Hematopoietic multipotent progenitor cell (in vitro differentiated cells): ENCODE results near the gene KNDC1. TPM values are rescaled to one million over a fixed set of nuclear protein-coding genes. Genes with fewer than 3 reads are reported as not detected.

Experiments
- DNase-seq, 3 donors: peaks; one replicate each; pipeline ENCODE4 v3.0.0-alpha.2; 2011 to 2015; ENCODE audit warnings: low read depth in 2 of 3, low spot score in 2 of 3
- total RNA-seq: library from RNA; depleted of rRNA; stranded (reverse); fragments of >200 nt; gene quantifications from one replicate; pipeline ENCODE4 v1.2.3, GENCODE V29; 2012

KNDC1 gene
- total RNA-seq, 1 donor: under 0.01 TPM

GRCh38 chr10:133202778-133203651, 43.0 kb downstream of the KNDC1 start:
- no peak for DNase-seq

- DNase-seq: no peak
Measured at GRCh38 chr10:133203652-133204195, 43.7 kb downstream of the KNDC1 start.

- DNase-seq: no peak
Measured at GRCh38 chr10:133204226-133205015, 44.4 kb downstream of the KNDC1 start.

- DNase-seq: no peak
Measured at GRCh38 chr10:133205146-133205545, 45.1 kb downstream of the KNDC1 start.

- DNase-seq: no peak
Measured at GRCh38 chr10:133206356-133207040, 46.5 kb downstream of the KNDC1 start.

- DNase-seq: no peak
Measured at GRCh38 chr10:133207041-133207600, 47.1 kb downstream of the KNDC1 start.

- DNase-seq: no peak
Measured at GRCh38 chr10:133207627-133208026, 47.6 kb downstream of the KNDC1 start.

GRCh38 chr10:133208466-133208865, 48.4 kb downstream of the KNDC1 start:
- no peak for DNase-seq

- no peak for DNase-seq
Measured at GRCh38 chr10:133209117-133209516, 49.1 kb downstream of the KNDC1 start.

- no peak for DNase-seq
Measured at GRCh38 chr10:133209641-133210040, 49.6 kb downstream of the KNDC1 start.

GRCh38 chr10:133210398-133211140, 50.5 kb downstream of the KNDC1 start:
- no peak for DNase-seq

GRCh38 chr10:133211141-133211830, 51.3 kb downstream of the KNDC1 start:
- DNase-seq: no peak

- DNase-seq: no peak
Measured at GRCh38 chr10:133211959-133212852, 52.2 kb downstream of the KNDC1 start.

GRCh38 chr10:133212853-133213494, 53.0 kb downstream of the KNDC1 start:
- DNase-seq: no peak

- no peak for DNase-seq
Measured at GRCh38 chr10:133213641-133214467, 53.8 kb downstream of the KNDC1 start.

- DNase-seq: no peak
Measured at GRCh38 chr10:133214468-133215410, 54.7 kb downstream of the KNDC1 start.
